Measurements from ENCODE around the gene MRC1. TPM values are rescaled to one million over a fixed set of nuclear protein-coding genes. Genes with fewer than 3 reads are reported as not detected.

The MRC1 gene
- total and polyA plus RNA-seq, 2 experiments from 2014 or later = not detected

- Histone ChIP-seq H3K4me1 (ENCODE audit: insufficient read depth) (no peaks in the 10 kb centered on the region), H3K27me3 (ENCODE audit: insufficient read depth) (no peaks in the 10 kb centered on the region), H3K4me3 (no peak overlapping the region), H3K79me2 (replicated peaks; ENCODE audit: insufficient read depth) (no peaks in the 10 kb centered on the region), H3K27ac (ENCODE audit: low read depth) (no peak overlapping the region), H3F3A (replicated peaks; ENCODE audit: low read depth) (no peaks in the 10 kb centered on the region), H3K9me2 (ENCODE audit: insufficient read depth) (no peaks in the 10 kb centered on the region), H3K4me2 (no peak overlapping the region), H3K36me3 (ENCODE audit: insufficient read depth) (no peaks in the 10 kb centered on the region), H2AFZ (no peak overlapping the region), H4K20me1 (replicated peaks; ENCODE audit: insufficient read depth) (no peaks in the 10 kb centered on the region)
- H3K4me1 Mint-ChIP-seq = peaks cover 4% of the 10 kb centered on the region
- peaks cover 4% of the 10 kb centered on the region; the same call in 2 of the 3 replicates for H3K9me3 Mint-ChIP-seq
- H3K36me3 Mint-ChIP-seq (ENCODE audit: low read depth) = no peaks in the 10 kb centered on the region
- DNase-seq (ENCODE audit: low spot score) (no peak), ATAC-seq (no peak)
- no peak overlapping the region for H3K27ac Mint-ChIP-seq
- H3K27me3 Mint-ChIP-seq (ENCODE audit: insufficient read depth, low read depth, poor library complexity) = peaks cover 2% of the 10 kb centered on the region
- H3K4me3 Mint-ChIP-seq = no peak overlapping the region
- TF ChIP-seq CREB1 (CRISPR knock-in tag; IDR thresholded peaks at IDR 0.05; ENCODE audit: low read depth) (no peak), EZH2phosphoT487 (IDR thresholded peaks at IDR 0.05; ENCODE audit: unreplicated experiment) (no peak)
Measured at GRCh38 chr10:17914169-17915045, 105.3 kb downstream of the MRC1 start.

- no peak overlapping the region for H3K4me3 ChIP-seq
- H3K4me1 ChIP-seq (ENCODE audit: insufficient read depth) = no peaks in the 10 kb centered on the region
- H3K79me2 ChIP-seq (replicated peaks; ENCODE audit: insufficient read depth) = no peaks in the 10 kb centered on the region
- no peak overlapping the region for H2AFZ ChIP-seq
- Mint-ChIP-seq H3K27ac (no peak overlapping the region), H3K27me3 (ENCODE audit: insufficient read depth, low read depth, poor library complexity) (no peaks in the 10 kb centered on the region), H3K4me3 (no peak overlapping the region), H3K9me3 (peaks cover 4% of the 10 kb centered on the region; the same call in 2 of the 3 replicates), H3K36me3 (ENCODE audit: low read depth) (no peaks in the 10 kb centered on the region), H3K4me1 (peaks cover 4% of the 10 kb centered on the region)
- no peak for ATAC-seq
- no peak overlapping the region for H3K27ac ChIP-seq (ENCODE audit: low read depth)
- no peaks in the 10 kb centered on the region for H4K20me1 ChIP-seq (replicated peaks; ENCODE audit: insufficient read depth)
- no peaks in the 10 kb centered on the region for H3K9me2 ChIP-seq (ENCODE audit: insufficient read depth)
- no peak for DNase-seq (ENCODE audit: low spot score)
- no peak overlapping the region for H3K4me2 ChIP-seq
- H3K27me3 ChIP-seq (ENCODE audit: insufficient read depth) = no peaks in the 10 kb centered on the region
- no peaks in the 10 kb centered on the region for H3K36me3 ChIP-seq (ENCODE audit: insufficient read depth)
- no peaks in the 10 kb centered on the region for H3F3A ChIP-seq (replicated peaks; ENCODE audit: low read depth)
- no peak for TF ChIP-seq CREB1 (CRISPR knock-in tag; IDR thresholded peaks at IDR 0.05; ENCODE audit: low read depth)
- no peak for TF ChIP-seq POLR2AphosphoS5 (IDR thresholded peaks at IDR 0.05; ENCODE audit: low read depth)
- no peak for TF ChIP-seq STAT1 (IDR thresholded peaks at IDR 0.05; ENCODE audit: unreplicated experiment)
- no peak for TF ChIP-seq ZNF331 (CRISPR knock-in tag; IDR thresholded peaks at IDR 0.05; ENCODE audit: low read depth)
- no peak for TF ChIP-seq EZH2 (IDR thresholded peaks at IDR 0.05; ENCODE audit: low read depth, unreplicated experiment)
- TF ChIP-seq, protein P1, sequence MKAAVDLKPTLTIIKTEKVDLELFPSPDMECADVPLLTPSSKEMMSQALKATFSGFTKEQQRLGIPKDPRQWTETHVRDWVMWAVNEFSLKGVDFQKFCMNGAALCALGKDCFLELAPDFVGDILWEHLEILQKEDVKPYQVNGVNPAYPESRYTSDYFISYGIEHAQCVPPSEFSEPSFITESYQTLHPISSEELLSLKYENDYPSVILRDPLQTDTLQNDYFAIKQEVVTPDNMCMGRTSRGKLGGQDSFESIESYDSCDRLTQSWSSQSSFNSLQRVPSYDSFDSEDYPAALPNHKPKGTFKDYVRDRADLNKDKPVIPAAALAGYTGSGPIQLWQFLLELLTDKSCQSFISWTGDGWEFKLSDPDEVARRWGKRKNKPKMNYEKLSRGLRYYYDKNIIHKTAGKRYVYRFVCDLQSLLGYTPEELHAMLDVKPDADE (IDR thresholded peaks at IDR 0.05) = no peak
- TF ChIP-seq NANOG (IDR thresholded peaks at IDR 0.05; ENCODE audit: borderline replicate concordance) = no peak
- no peak for TF ChIP-seq EZH2phosphoT487 (IDR thresholded peaks at IDR 0.05; ENCODE audit: unreplicated experiment)
- TF ChIP-seq CTCF (conservative IDR thresholded peaks at IDR 0.05; ENCODE audit: low read depth in 2 of 2) = no peak
- TF ChIP-seq, protein P2, sequence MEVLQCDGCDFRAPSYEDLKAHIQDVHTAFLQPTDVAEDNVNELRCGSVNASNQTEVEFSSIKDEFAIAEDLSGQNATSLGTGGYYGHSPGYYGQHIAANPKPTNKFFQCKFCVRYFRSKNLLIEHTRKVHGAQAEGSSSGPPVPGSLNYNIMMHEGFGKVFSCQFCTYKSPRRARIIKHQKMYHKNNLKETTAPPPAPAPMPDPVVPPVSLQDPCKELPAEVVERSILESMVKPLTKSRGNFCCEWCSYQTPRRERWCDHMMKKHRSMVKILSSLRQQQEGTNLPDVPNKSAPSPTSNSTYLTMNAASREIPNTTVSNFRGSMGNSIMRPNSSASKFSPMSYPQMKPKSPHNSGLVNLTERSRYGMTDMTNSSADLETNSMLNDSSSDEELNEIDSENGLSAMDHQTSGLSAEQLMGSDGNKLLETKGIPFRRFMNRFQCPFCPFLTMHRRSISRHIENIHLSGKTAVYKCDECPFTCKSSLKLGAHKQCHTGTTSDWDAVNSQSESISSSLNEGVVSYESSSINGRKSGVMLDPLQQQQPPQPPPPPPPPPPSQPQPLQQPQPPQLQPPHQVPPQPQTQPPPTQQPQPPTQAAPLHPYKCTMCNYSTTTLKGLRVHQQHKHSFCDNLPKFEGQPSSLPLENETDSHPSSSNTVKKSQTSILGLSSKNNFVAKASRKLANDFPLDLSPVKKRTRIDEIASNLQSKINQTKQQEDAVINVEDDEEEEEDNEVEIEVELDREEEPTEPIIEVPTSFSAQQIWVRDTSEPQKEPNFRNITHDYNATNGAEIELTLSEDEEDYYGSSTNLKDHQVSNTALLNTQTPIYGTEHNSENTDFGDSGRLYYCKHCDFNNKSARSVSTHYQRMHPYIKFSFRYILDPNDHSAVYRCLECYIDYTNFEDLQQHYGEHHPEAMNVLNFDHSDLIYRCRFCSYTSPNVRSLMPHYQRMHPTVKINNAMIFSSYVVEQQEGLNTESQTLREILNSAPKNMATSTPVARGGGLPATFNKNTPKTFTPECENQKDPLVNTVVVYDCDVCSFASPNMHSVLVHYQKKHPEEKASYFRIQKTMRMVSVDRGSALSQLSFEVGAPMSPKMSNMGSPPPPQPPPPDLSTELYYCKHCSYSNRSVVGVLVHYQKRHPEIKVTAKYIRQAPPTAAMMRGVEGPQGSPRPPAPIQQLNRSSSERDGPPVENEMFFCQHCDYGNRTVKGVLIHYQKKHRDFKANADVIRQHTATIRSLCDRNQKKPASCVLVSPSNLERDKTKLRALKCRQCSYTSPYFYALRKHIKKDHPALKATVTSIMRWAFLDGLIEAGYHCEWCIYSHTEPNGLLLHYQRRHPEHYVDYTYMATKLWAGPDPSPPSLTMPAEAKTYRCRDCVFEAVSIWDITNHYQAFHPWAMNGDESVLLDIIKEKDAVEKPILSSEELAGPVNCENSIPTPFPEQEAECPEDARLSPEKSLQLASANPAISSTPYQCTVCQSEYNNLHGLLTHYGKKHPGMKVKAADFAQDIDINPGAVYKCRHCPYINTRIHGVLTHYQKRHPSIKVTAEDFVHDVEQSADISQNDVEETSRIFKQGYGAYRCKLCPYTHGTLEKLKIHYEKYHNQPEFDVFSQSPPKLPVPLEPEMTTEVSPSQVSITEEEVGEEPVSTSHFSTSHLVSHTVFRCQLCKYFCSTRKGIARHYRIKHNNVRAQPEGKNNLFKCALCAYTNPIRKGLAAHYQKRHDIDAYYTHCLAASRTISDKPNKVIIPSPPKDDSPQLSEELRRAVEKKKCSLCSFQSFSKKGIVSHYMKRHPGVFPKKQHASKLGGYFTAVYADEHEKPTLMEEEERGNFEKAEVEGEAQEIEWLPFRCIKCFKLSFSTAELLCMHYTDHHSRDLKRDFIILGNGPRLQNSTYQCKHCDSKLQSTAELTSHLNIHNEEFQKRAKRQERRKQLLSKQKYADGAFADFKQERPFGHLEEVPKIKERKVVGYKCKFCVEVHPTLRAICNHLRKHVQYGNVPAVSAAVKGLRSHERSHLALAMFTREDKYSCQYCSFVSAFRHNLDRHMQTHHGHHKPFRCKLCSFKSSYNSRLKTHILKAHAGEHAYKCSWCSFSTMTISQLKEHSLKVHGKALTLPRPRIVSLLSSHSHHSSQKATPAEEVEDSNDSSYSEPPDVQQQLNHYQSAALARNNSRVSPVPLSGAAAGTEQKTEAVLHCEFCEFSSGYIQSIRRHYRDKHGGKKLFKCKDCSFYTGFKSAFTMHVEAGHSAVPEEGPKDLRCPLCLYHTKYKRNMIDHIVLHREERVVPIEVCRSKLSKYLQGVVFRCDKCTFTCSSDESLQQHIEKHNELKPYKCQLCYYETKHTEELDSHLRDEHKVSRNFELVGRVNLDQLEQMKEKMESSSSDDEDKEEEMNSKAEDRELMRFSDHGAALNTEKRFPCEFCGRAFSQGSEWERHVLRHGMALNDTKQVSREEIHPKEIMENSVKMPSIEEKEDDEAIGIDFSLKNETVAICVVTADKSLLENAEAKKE (CRISPR knock-in tag; IDR thresholded peaks at IDR 0.05) = no peak
- TF ChIP-seq JUNB (IDR thresholded peaks at IDR 0.05; ENCODE audit: unreplicated experiment) = no peak
- TF ChIP-seq ZNF114 (CRISPR knock-in tag; IDR thresholded peaks at IDR 0.05) = no peak
Measured at GRCh38 chr10:17915181-17915580, 106.0 kb downstream of the MRC1 start.

All from GM23338 (cell line).